BLaER1 treated with 17β-estradiol and CSF1 and Interleukin-3, amounts not matched to agents 10 nM and 100 nM (cell line): ENCODE results near the gene ZNF697.
"Not testable (repeated sequence)": the region's sequence is repeated elsewhere in the genome, so short reads cannot be mapped to it uniquely, and the experiment has no call there.

ENCODE experiments used
- H3K27ac ChIP-seq, 11 experiments: shearing (Covaris generic); formaldehyde crosslinking; 2 replicates each; pipeline ENCODE4 v1.8.1; 2022
- H3K27me3 ChIP-seq, 11 experiments: shearing (Covaris generic); formaldehyde crosslinking; 2 replicates each; pipeline ENCODE4 v1.8.1; 2022
- H3K36me3 ChIP-seq, 11 experiments: shearing (Covaris generic); formaldehyde crosslinking; 2 replicates each; pipeline ENCODE4 v1.8.1; 2022
- H3K4me1 ChIP-seq, 10 experiments: shearing (Covaris generic); formaldehyde crosslinking; 2 replicates each; pipeline ENCODE4 v1.8.1; 2022
- H3K4me2 ChIP-seq, 11 experiments: shearing (Covaris generic); formaldehyde crosslinking; 2 replicates each; pipeline ENCODE4 v1.8.1; 2022
- H3K4me3 ChIP-seq, 10 experiments: shearing (Covaris generic); formaldehyde crosslinking; 2 replicates each; pipeline ENCODE4 v1.8.1; 2022
- H3K9ac ChIP-seq, 11 experiments: shearing (Covaris generic); formaldehyde crosslinking; 2 replicates each; pipeline ENCODE4 v1.8.1; 2022
- H3K9me3 ChIP-seq, 11 experiments: shearing (Covaris generic); formaldehyde crosslinking; replicated peaks in 1 of 11; 2 replicates each; pipeline ENCODE4 v1.8.1; 2022
- H4K20me1 ChIP-seq, 11 experiments: shearing (Covaris generic); formaldehyde crosslinking; 2 replicates each; pipeline ENCODE4 v1.8.1; 2022
- Cebpa-rat ChIP-seq, 11 experiments: shearing (Covaris generic); IDR thresholded peaks; 2 replicates each; pipeline ENCODE4 v1.8.1; 2022

ZNF697 gene

GRCh38 chr1:119594376-119594775, 53.7 kb downstream of the ZNF697 start:
- no peaks in the 10 kb centered on the region for H3K36me3 ChIP-seq
- TF ChIP-seq Cebpa-rat (IDR thresholded peaks at IDR 0.05): no peak
- no peak overlapping the region for H3K27ac ChIP-seq
- H3K4me3 ChIP-seq: no peak overlapping the region
- H3K27me3 ChIP-seq: no peaks in the 10 kb centered on the region
- H3K9ac ChIP-seq: no peak overlapping the region
- H4K20me1 ChIP-seq: no peaks in the 10 kb centered on the region
- H3K9me3 ChIP-seq: peaks cover 0 to 13% (median 5%) of the 10 kb centered on the region in 11 experiments; a peak in 4 of 22 replicates
- no peak overlapping the region for H3K4me2 ChIP-seq
- peaks cover 0 to 22% (median 0%) of the 10 kb centered on the region in 10 experiments; a peak in 5 of 20 replicates for H3K4me1 ChIP-seq

GRCh38 chr1:119593805-119594204, 54.3 kb downstream of the ZNF697 start:
- no peak overlapping the region for H3K27ac ChIP-seq
- H3K4me1 ChIP-seq: peaks cover 0 to 22% (median 0%) of the 10 kb centered on the region in 10 experiments; a peak in 5 of 20 replicates
- H3K4me3 ChIP-seq: no peak overlapping the region
- no peak overlapping the region for H3K4me2 ChIP-seq
- no peak for TF ChIP-seq Cebpa-rat (IDR thresholded peaks at IDR 0.05)
- no peaks in the 10 kb centered on the region for H3K27me3 ChIP-seq
- no peak overlapping the region for H3K9ac ChIP-seq
- peaks cover 0 to 13% (median 5%) of the 10 kb centered on the region in 11 experiments; a peak in 4 of 22 replicates for H3K9me3 ChIP-seq
- H3K36me3 ChIP-seq: no peaks in the 10 kb centered on the region
- no peaks in the 10 kb centered on the region for H4K20me1 ChIP-seq

- no peak for TF ChIP-seq Cebpa-rat (IDR thresholded peaks at IDR 0.05)
- peaks cover 0 to 13% (median 5%) of the 10 kb centered on the region in 11 experiments; a peak in 4 of 22 replicates for H3K9me3 ChIP-seq
- no peaks in the 10 kb centered on the region for H3K36me3 ChIP-seq
- H3K27me3 ChIP-seq: no peaks in the 10 kb centered on the region
- H3K4me2 ChIP-seq: peak overlapping the region in 2 of 11 experiments; percentile 43 to 49; a peak in 4 of 22 replicates
- peaks cover 0 to 31% (median 0%) of the 10 kb centered on the region in 10 experiments; a peak in 7 of 20 replicates for H3K4me1 ChIP-seq
- no peaks in the 10 kb centered on the region for H4K20me1 ChIP-seq
- peak overlapping the region in 1 of 11 experiments; percentile 25; a peak in 1 of 22 replicates for H3K27ac ChIP-seq
- H3K9ac ChIP-seq: no peak overlapping the region
- H3K4me3 ChIP-seq: no peak overlapping the region
Observed at GRCh38 chr1:119590393-119590792, 57.7 kb downstream of the ZNF697 start.

DNA sequence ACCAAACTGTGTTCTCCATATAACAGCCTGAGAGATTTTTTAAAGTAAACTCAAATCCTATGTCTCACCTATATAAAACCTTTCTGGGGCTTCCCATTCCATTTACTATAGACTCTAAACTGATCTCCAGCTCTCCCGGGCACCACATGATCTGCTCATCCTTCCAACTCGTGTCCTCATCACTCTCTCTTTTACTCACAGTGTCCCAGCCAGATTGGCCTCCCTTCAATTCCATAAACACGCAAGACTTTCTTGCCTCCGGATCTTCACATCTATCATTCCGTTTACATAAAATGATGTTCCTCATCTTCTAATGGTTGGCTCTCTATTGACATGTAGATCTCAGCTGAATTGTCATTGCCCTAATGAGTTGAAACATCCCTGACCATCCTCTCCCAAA, 59.4 kb downstream of the ZNF697 start:
- Histone ChIP-seq H4K20me1 (no peaks in the 10 kb centered on the region), H3K9ac (no peak overlapping the region), H3K27me3 (no peaks in the 10 kb centered on the region), H3K4me3 (no peak overlapping the region), H3K9me3 (peaks cover 0 to 6% (median 0%) of the 10 kb centered on the region in 11 experiments; a peak in 3 of 22 replicates), H3K27ac (no peak overlapping the region), H3K4me1 (peaks cover 0 to 34% (median 0%) of the 10 kb centered on the region in 10 experiments; a peak in 7 of 20 replicates), H3K36me3 (no peaks in the 10 kb centered on the region), H3K4me2 (no peak overlapping the region)
- TF ChIP-seq Cebpa-rat (IDR thresholded peaks at IDR 0.05): no peak

DNA sequence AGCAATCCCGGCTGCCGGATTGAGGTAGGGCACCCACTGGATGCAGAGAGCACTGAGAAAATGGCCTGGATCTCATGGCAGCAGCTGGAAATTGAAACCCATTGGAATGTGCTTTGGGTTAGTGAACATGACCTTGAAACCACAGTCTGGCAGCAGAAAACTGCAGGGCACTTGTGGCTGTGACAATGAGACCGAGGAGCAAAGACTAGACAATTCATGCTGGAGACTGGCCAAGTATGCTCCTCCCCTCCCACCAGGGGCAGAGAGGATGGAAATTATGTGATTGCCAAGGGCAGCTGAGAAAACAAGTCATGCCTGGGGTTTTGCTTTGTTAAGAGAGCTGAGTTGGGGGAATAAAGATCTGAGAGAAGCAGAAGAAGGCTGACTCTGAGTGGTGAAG, 60.7 kb downstream of the ZNF697 start:
- H4K20me1 ChIP-seq: no peaks in the 10 kb centered on the region
- no peaks in the 10 kb centered on the region for H3K27me3 ChIP-seq
- peaks cover 0 to 31% (median 0%) of the 10 kb centered on the region in 10 experiments; a peak in 7 of 20 replicates for H3K4me1 ChIP-seq
- H3K9me3 ChIP-seq: no peaks in the 10 kb centered on the region
- no peaks in the 10 kb centered on the region for H3K36me3 ChIP-seq
- H3K27ac ChIP-seq: no peak overlapping the region
- H3K4me2 ChIP-seq: no peak overlapping the region
- TF ChIP-seq Cebpa-rat (IDR thresholded peaks at IDR 0.05): no peak
- H3K4me3 ChIP-seq: no peak overlapping the region
- no peak overlapping the region for H3K9ac ChIP-seq

DNA sequence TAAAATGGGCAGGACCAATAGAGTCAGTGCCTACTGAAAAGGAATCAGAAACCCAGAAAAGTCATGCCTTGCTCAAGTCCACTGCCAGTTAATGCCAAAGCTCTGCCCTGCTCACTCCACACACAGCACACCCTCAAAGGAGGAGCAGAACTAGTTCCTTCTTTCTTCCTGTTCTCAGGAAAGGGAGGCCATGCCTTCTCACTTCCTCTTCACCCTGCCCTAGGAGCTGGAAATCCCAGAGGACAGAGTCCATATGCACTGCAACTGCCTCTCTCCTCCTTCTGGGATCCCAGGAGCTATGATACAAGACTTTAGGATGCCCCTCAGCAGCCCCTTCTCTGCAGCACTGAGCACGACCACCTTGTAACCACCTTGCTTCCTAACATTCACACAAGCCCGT, 62.3 kb downstream of the ZNF697 start:
- not testable (repeated sequence) for H3K36me3 ChIP-seq, H3K27ac ChIP-seq, H3K27me3 ChIP-seq, H3K4me3 ChIP-seq, H3K9me3 ChIP-seq, H3K9ac ChIP-seq, H4K20me1 ChIP-seq
- Histone ChIP-seq H3K4me1 (peaks cover 0 to 24% (median 0%) of the 10 kb centered on the region in 10 experiments; a peak in 7 of 20 replicates), H3K4me2 (peak overlapping the region in 3 of 11 experiments; percentile 42 to 62 (median 46); a peak in 5 of 22 replicates)

DNA sequence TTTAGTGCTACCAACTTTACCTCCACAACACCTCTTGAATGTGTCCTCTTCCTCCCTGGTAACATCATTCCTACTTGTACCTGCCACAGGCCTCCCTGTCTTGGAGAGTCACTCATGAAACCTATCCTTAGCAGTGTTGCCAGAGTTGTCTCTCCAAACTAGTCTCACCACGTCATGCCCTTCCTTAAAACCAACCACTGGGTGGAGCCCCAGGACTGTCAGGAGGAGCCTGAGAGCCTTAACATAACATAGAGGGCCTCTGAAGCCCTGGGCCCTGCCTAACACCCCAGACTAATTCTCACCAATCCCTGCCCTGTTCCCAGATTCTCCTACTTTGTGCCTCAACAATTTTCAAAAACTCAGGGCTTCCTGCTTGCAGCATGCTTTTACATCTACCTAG, 65.3 kb downstream of the ZNF697 start:
- peaks cover 0 to 4% (median 0%) of the 10 kb centered on the region in 11 experiments; a peak in 3 of 22 replicates for H3K9me3 ChIP-seq
- H3K4me3 ChIP-seq: no peak overlapping the region
- H3K27me3 ChIP-seq: no peaks in the 10 kb centered on the region
- no peak overlapping the region for H3K9ac ChIP-seq
- no peaks in the 10 kb centered on the region for H4K20me1 ChIP-seq
- H3K4me2 ChIP-seq: no peak overlapping the region
- no peak overlapping the region for H3K27ac ChIP-seq
- peaks cover 0 to 14% (median 0%) of the 10 kb centered on the region in 10 experiments; a peak in 7 of 20 replicates for H3K4me1 ChIP-seq
- TF ChIP-seq Cebpa-rat (IDR thresholded peaks at IDR 0.05): no peak
- no peaks in the 10 kb centered on the region for H3K36me3 ChIP-seq

DNA sequence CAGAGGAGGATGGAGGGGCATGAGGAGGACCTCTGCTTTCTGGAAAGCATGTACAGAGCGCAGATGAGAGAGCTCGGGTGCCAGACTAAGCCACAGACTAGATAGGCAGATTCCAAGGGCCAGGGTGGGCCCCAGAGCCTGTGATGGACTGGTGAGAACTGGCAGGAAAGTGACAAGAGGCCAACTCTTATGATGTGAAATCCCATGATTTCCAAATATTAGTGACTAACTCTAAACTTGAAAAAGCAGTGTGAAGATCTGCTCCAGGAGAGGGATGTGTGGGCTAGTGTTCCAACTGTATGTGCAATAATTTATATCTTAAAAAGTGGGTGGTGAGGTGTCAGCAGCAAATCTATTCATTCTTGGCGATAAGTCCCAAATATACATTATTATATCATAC, 67.0 kb downstream of the ZNF697 start:
- H3K4me3 ChIP-seq, H3K27me3 ChIP-seq: not testable (repeated sequence)
- peaks cover 0 to 11% (median 0%) of the 10 kb centered on the region in 10 experiments; a peak in 7 of 20 replicates for H3K4me1 ChIP-seq

DNA sequence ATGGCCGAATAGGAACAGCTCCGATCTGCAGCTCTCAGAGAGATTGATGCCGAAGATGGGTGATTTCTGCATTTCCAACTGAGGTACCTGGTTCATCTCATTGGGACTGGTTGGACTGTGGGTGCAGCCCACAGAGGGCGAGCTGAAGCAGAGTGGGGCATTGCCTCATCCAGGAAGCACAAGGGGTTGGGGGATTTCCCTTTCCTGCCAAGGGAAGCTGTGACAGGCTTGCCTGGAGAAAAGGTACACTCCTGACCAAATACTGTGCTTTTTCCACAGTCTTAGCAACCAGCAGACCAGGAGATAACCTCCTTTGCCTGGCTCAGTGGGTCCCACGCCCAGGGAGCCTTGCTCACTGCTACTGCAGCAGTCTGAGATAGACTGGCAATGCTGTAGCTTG, 74.2 kb downstream of the ZNF697 start:
- H3K4me1 ChIP-seq: peaks cover 0 to 27% (median 20%) of the 10 kb centered on the region in 10 experiments; a peak in 16 of 20 replicates

More for the DNA sequence above, 67.0 kb downstream of the ZNF697 start:
- not testable (repeated sequence) for H3K9ac ChIP-seq, H3K4me2 ChIP-seq, H3K36me3 ChIP-seq, H3K27ac ChIP-seq, H3K9me3 ChIP-seq, H4K20me1 ChIP-seq

More for the DNA sequence above, 74.2 kb downstream of the ZNF697 start:
- H4K20me1 ChIP-seq: no peaks in the 10 kb centered on the region
- no peak overlapping the region for H3K4me3 ChIP-seq
- H3K9me3 ChIP-seq: peaks cover 0 to 6% (median 0%) of the 10 kb centered on the region in 11 experiments; a peak in 4 of 22 replicates
- H3K4me2 ChIP-seq: peak overlapping the region in 9 of 11 experiments; percentile 15 to 65 (median 45); a peak in 12 of 22 replicates
- no peak for TF ChIP-seq Cebpa-rat (IDR thresholded peaks at IDR 0.05)
- no peaks in the 10 kb centered on the region for H3K27me3 ChIP-seq
- no peak overlapping the region for H3K9ac ChIP-seq
- no peaks in the 10 kb centered on the region for H3K36me3 ChIP-seq
- H3K27ac ChIP-seq: peak overlapping the region in 4 of 11 experiments; percentile 3 to 29 (median 12); a peak in 3 of 22 replicates
